ENCODE results near the gene NUMA1.

The NUMA1 gene

DNA sequence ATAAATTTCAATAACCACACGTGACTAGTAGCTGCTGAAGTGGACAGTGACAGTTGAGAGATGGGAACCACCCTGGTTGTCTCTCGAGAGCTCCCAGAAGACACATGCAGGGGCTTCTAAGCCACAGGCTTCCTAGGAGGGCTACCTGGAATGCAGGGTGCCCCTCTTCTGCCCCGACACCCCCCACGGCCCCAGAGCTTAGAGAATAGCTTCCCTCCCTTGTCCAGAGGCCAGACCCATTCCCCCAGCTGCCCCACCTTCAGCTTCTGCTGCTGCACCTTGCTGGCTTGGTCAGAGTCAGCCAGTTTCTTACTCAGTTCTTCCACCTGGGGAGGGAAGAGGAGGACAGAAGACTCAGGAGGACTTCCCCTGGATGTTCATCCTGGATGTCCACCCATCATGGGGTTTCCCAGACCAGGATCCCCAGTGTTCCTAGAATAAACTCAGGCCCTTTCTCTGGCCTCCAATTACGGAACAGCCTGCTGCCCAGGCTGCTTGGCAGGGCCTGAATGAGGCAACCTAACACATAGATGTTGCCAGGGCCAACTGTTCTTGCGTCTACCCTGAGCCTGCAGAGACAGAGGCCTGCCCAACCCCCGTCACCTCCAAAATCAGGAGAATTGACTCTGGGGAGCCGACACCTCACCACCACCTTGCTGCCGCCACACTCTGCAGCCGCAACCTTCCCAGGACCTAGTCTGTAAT, 69.7 kb downstream of the NUMA1 start:
- TF ChIP-seq GATA1 (IDR thresholded peaks at IDR 0.05; ENCODE audit: low read depth, low read length) (no peak), POLR2A (IDR thresholded peaks at IDR 0.05; ENCODE audit: low read length) (no peak)
- no peak for DNase-seq

DNA sequence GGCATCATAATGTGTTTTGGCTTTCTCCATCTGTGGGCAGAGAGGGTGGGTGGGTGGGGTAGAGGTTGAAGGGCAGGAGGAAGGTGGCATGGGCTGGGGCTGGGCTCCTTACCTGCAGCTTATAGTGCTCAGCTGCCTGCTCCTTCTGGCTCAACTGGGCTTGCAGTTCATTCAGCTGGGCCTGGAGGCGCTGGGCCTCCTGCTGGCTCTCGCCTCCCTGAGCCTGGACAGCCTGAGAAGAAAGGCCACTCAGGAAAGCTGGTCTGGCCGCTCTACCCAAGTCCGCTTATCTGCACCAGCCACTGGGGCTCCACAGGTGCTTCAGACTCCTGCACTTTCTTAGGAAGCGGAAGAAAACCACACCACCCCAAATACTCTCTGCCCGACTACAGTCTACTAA, 71.2 kb downstream of the NUMA1 start:
- no peak for TF ChIP-seq POLR2A (IDR thresholded peaks at IDR 0.05; ENCODE audit: low read length)
- no peak for TF ChIP-seq GATA1 (IDR thresholded peaks at IDR 0.05; ENCODE audit: low read depth, low read length)

DNA sequence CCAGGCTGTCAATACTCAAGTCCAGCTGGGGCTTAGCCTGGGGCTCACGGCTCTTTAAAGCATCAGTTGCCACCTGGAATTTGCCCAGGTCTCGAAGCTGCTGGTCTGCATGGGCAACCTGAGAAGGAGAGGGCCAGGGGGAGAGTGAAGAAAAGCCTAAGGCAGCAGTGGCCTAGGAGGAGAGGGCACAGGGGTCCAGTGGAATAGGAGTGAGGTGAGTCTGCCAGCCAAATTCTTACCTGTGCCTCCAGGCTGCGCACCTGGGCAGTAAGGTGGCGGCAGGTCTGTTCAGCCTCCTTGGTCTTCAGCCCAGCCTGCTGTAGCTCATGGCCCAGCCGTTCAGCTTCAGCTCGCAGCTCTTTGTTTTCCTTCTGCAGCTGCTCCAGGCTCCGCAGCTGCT, 71.6 kb downstream of the NUMA1 start:
- DNase-seq = no peak
- TF ChIP-seq POLR2A (IDR thresholded peaks at IDR 0.05; ENCODE audit: low read length) = no peak
- no peak for TF ChIP-seq GATA1 (IDR thresholded peaks at IDR 0.05; ENCODE audit: low read depth, low read length)

More for the DNA sequence above, 71.2 kb downstream of the NUMA1 start:
- DNase-seq = no peak

- DNase-seq = no peak
- no peak for TF ChIP-seq GATA1 (IDR thresholded peaks at IDR 0.05; ENCODE audit: low read depth, low read length)
Measured at GRCh38 chr11:72007587-72007986, 72.8 kb downstream of the NUMA1 start.

DNA sequence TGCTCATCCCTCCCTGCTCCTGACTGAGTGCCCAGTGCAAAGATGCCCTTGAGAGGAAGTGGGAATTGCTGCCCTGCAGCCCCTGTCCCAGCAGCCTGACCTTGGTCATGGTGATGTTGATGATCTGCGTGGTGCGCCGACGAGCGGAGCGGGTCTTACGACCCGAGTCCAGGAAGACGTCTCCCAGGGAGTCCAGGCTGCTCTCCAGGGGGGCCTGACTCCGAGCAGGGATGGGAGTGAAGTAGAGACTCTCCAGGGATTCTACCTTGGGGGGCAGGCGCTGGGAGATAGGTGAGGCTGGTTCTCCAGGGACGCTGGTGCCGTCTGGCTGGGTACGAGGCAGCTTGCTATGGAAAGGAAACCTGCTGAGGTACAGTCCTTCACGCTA, 73.3 kb downstream of the NUMA1 start:
- TF ChIP-seq POLR2A (IDR thresholded peaks at IDR 0.05; ENCODE audit: low read length) (no peak), GATA1 (IDR thresholded peaks at IDR 0.05; ENCODE audit: low read depth, low read length) (no peak)
- no peak for DNase-seq

- DNase-seq = no peak
- TF ChIP-seq GATA1 (IDR thresholded peaks at IDR 0.05; ENCODE audit: low read depth, low read length) = no peak
- TF ChIP-seq POLR2A (IDR thresholded peaks at IDR 0.05; ENCODE audit: low read length) = no peak
Measured at GRCh38 chr11:72006309-72007088, 73.8 kb downstream of the NUMA1 start.

DNA sequence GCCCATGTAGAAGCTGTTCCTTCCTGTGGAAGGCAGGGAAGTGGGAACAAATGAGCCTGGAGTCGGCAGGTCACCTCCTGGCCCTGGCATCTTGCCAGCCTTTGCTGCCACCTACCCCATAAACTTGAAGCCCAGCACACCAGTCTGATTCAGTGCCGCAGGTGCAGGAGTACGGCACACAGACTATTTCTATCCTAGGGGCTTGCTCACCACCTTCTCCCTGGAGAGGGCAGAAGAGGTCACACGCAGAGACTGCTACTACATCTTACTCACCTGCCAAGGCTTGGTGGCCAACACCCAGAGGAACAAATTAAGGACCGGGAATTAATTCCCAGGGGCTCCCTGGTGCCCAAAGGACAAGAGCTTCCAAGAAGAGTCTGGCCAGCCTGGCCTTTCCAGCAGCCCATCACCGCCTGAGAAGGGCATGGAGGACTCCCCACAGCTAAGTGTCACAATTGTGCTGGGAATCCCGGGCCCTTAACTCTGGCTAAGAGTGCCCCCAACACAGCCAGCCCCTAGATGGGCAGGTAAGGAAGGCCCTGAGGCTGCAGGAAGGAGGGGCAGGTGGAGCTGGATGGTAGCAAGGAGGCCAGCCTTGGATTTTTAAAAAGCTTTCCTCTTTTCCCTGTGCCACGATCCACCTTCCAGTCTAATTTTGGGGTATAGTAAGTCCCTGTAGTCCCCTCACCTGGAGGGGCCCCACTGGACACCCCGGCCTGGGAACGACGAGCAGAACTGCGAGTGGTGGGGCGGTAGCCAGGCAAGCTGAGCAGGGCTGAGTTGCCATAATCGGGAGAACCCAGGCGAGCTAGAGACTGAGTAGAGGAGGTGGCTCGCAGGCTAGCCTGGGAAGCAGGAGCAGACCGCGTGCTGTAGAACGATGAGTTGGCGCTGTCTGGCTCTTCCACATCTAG, 74.7 kb downstream of the NUMA1 start:
- no peak for TF ChIP-seq POLR2A (IDR thresholded peaks at IDR 0.05; ENCODE audit: low read length)
- TF ChIP-seq GATA1 (IDR thresholded peaks at IDR 0.05; ENCODE audit: low read depth, low read length) = no peak
- DNase-seq = no peak

DNA sequence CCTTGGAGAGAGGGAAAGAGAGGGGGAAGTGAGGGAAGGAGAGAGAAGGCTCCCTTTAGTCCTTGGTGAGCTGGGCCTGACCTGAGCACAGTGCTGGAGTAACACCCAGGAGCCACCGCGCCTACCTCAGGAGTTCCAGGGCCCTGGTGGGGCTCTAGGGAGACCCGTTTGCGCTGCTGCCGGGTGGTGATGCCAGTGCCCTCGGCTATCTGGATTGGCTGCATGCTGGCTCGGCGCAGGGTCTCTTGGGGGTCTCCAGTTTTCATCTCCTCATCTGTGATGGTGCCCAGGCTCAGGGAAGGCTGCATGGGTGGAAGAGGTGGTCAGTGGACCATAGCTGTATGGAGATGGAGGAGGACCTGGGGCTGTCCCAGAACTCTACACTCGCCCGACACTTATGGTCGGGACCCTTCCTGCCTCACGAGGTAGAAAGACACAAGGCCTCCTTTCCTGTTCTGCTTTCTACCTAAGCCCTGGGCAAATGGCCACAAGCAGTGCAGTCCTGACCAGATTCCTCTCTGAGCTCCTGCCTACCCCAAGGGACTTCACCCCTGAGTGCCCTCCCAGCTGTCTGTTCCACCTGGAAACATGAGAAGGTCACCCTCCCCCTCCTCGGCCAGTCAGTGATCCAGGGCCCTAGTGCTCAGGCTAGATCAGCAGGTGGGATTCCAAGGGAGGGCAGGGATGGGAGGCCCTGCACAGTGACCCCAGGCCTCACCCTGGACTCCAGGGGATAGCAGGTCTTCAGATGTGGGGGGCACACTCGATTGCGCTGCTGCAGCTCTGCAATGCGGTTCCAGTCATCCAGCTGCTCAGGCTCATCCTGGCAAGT, 75.6 kb downstream of the NUMA1 start:
- DNase-seq = no peak
- TF ChIP-seq GATA1 (IDR thresholded peaks at IDR 0.05; ENCODE audit: low read depth, low read length) = no peak
- TF ChIP-seq POLR2A (IDR thresholded peaks at IDR 0.05; ENCODE audit: low read length) = no peak

DNA sequence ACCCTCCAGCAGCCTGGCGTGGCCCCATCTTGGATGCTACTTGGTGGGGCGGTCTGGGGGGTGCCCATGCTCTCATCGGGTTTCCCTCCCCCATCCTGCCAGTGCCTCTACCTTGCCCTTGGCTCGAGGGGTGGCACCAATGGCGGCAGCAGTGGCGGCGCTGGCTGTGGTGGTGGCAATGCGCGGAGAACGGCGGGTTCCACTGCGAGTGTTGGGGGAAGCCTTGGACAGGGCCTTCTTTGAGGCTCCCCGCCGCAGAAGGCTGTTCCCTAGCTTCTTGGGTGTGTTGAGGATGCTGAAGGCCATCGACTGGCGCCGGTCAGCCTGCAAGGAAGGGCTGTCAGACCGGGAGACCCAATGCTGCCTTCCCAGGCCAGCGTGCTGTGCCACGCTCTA, 76.6 kb downstream of the NUMA1 start:
- TF ChIP-seq POLR2A (IDR thresholded peaks at IDR 0.05; ENCODE audit: low read length) (no peak), GATA1 (IDR thresholded peaks at IDR 0.05; ENCODE audit: low read depth, low read length) (no peak)
- no peak for DNase-seq

DNA sequence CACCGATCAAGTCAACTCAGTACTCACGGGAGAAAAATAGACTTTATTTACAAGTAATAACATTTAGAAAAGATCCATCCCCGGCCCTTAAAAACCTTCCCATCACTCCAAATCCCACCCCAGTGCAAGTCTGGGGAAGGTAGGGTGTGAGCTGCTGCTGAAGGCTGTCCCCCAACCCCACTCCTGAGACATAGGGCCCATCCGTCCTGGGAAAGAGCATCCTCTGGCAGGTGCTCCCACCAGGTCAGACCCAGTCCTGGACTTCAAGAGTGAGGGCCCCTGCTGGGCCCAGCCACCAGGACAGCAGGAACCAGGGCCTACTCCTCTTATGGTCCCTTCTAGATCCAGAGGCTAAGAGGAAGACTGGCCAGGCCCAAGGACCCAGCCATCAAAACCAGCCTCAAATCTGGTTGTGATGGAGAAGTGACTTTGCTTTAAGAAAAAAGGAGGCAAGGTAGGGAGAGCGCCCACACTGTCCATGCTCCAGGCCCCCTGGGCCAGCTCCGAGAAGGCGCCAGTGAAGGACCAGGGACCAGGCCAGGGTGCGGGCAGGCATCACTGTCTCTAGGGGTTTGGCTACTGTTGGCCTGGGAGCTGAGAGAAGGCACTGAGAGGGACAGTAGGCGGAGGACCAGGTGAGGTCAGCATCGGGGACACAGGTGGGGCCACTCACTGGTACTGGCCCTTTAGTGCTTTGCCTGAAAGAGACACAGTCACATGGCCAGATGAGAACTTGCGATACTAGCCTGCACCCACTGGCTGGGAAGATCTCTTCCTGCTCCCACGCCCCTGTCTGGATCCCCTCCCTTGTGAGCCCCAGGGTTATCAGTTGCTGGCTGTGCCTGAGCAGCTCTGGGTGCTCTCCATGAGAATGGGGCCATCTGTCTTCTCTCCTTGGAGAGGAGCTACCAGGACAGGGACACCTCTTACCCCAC, 77.2 kb downstream of the NUMA1 start:
- TF ChIP-seq POLR2A (IDR thresholded peaks at IDR 0.05; ENCODE audit: low read length) (no peak), GATA1 (IDR thresholded peaks at IDR 0.05; ENCODE audit: low read depth, low read length) (no peak)
- DNase-seq = peak; percentile 67 to 68

DNA sequence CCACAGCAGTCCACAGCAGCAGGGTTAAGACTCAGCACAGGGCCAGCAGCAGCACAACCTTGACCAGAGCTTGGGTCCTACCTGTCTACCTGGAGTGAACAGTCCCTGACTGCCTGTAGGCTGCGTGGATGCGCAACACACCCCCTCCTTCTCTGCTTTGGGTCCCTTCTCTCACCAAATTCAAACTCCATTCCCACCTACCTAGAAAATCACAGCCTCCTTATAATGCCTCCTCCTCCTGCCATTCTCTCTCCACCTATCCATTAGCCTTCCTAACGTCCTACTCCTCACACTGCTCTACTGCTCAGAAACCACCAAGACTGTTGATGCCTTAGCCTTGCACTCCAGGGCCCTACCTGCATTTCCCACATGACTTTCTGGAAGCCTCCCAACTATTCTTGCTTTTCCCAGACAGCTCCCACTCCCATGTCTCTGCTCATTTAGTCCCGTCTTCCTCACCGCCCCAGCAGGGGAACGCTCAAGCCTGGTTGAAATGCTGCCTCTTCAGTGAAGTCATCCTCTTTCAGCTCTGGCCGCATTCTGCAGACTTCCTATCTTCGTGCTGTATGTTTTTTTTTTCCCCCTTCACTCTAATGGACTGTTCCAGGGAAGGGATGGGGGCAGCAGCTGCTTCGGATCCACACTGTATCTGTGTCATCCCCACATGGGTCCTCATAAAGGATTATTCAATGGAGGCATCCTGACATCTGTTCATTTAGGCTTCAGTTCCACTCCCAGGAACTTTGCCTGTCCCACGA, 78.3 kb downstream of the NUMA1 start:
- TF ChIP-seq GATA1 (IDR thresholded peaks at IDR 0.05; ENCODE audit: low read depth, low read length) (no peak), POLR2A (IDR thresholded peaks at IDR 0.05; ENCODE audit: low read length) (no peak)
- no peak for DNase-seq

- no peak for DNase-seq
- TF ChIP-seq POLR2A (IDR thresholded peaks at IDR 0.05; ENCODE audit: low read length) (no peak), GATA1 (IDR thresholded peaks at IDR 0.05; ENCODE audit: low read depth, low read length) (no peak)
Measured at GRCh38 chr11:72001285-72001684, 79.1 kb downstream of the NUMA1 start.
